Omental fat pad (tissue), 4 donors: ENCODE data around the gene CRYBA1. TPM values are rescaled to one million over a fixed set of nuclear protein-coding genes. Genes with fewer than 3 reads are reported as not detected.

Experiments
- ATAC-seq: fragments of 150-250 bp; one replicate; pipeline ENCODE4 v1.9.1; 2016; ENCODE audit warnings: mild to moderate bottlenecking, moderate library complexity; ENCODE audit not compliant: low FRiP score
- DNase-seq: peaks from one replicate; pipeline ENCODE4 v3.0.0-alpha.2; 2019; ENCODE audit warnings: low spot score
- CTCF ChIP-seq, 3 donors: fragments of 450-650 bp; IDR thresholded peaks; one replicate each; pipeline ENCODE4 v1.5.1; 2016 to 2017; ENCODE audit warnings: antibody characterized with exemption in 3 of 3, mild to moderate bottlenecking in 3 of 3, moderate library complexity in 2 of 3
- total RNA-seq, 4 donors: library from RNA; depleted of rRNA; stranded (reverse); fragments of >200 nt; gene quantifications; one replicate each; pipeline ENCODE4 v1.1.0, GENCODE V29; 2016

The CRYBA1 gene
- total RNA-seq, 4 donors from 2014 or later, result not detected

GRCh38 chr17:29212094-29212631, 34.5 kb upstream of the CRYBA1 start:
- TF ChIP-seq CTCF (IDR thresholded peaks at IDR 0.05), result no peak
- DNase-seq (no peak), ATAC-seq (no peak)

- no peak for TF ChIP-seq CTCF (IDR thresholded peaks at IDR 0.05)
- ATAC-seq, result no peak
- no peak for DNase-seq
Observed at GRCh38 chr17:29212681-29213121, 34.0 kb upstream of the CRYBA1 start.

GRCh38 chr17:29214215-29215146, 32.2 kb upstream of the CRYBA1 start:
- ATAC-seq (no peak), DNase-seq (no peak)
- TF ChIP-seq CTCF (IDR thresholded peaks at IDR 0.05), result no peak

- ATAC-seq (no peak), DNase-seq (no peak)
- no peak for TF ChIP-seq CTCF (IDR thresholded peaks at IDR 0.05)
Observed at GRCh38 chr17:29215174-29215573, 31.5 kb upstream of the CRYBA1 start.

- no peak for DNase-seq
- TF ChIP-seq CTCF (IDR thresholded peaks at IDR 0.05), result no peak
- ATAC-seq, result no peak
Observed at GRCh38 chr17:29215717-29216116, 30.9 kb upstream of the CRYBA1 start.

GRCh38 chr17:29216181-29216580, 30.5 kb upstream of the CRYBA1 start:
- ATAC-seq (no peak), DNase-seq (no peak)
- no peak for TF ChIP-seq CTCF (IDR thresholded peaks at IDR 0.05)

- no peak for TF ChIP-seq CTCF (IDR thresholded peaks at IDR 0.05)
- ATAC-seq (no peak), DNase-seq (no peak)
Observed at GRCh38 chr17:29216856-29217255, 29.8 kb upstream of the CRYBA1 start.
